HepG2 (cell line): ENCODE results near the gene SLC22A5. TPM values are rescaled to one million over a fixed set of nuclear protein-coding genes. Genes with fewer than 3 reads are reported as not detected.

Experiments used
- ATAC-seq: fragments of 200-7000 bp; cut with Tn5 transposase; 3 replicates; pipeline ENCODE4 v1.9.1; 2020; ENCODE audit warnings: mild to moderate bottlenecking, moderate library complexity
- Bru-seq: library from RNA; stranded (reverse); fragments of 400-500 nt; gene quantifications from one replicate; lab custom pipeline; 2021; lab: Mats Ljungman, UMichigan
- BruChase-seq, 2 experiments: library from RNA; stranded (reverse); fragments of 400-500 nt; gene quantifications; one replicate each; lab custom pipeline; 2021; lab: Mats Ljungman, UMichigan
- BruUV-seq: library from RNA; stranded (reverse); fragments of 400-500 nt; replicated peaks from 2 replicates; lab custom pipeline; 2021; lab: Mats Ljungman, UMichigan
- CTCF ChIA-PET: fragments of 300-600 bp; formaldehyde crosslinking; extraction: SDS; loops from one replicate; lab custom pipeline; 2021; ENCODE audit warnings: low total read pairs, inconsistent platforms, low intra/inter-chr PET ratio; lab: Yijun Ruan, JAX
- POLR2A ChIA-PET: fragments of 350-600 bp; sonication (Branson Sonifier 250); formaldehyde crosslinking; loops from one replicate; lab custom pipeline; 2020; ENCODE audit warnings: antibody characterized with exemption, inconsistent platforms; lab: Yijun Ruan, JAX
- DNase-seq: peaks from one replicate; pipeline ENCODE4 v3.0.0-alpha.2; 2015; ENCODE audit warnings: low spot score
- FAIRE-seq: peaks from 3 replicates; lab custom pipeline; 2011; peaks lifted over from hg19 to GRCh38; lab: Jason Lieb, UNC
- H2AFZ ChIP-seq: one replicate; pipeline ENCODE4 v1.6.1; 2011; ENCODE audit warnings: low read length, inconsistent platforms
- H3K27ac ChIP-seq: fragments of 300-600 bp; 3 replicates; pipeline ENCODE4 v1.8.0; 2011; ENCODE audit warnings: mixed run types, mild to moderate bottlenecking, mixed read lengths, low read length, inconsistent platforms; ENCODE audit not compliant: insufficient read depth; ENCODE audit errors: extremely low read length
- H3K27me3 ChIP-seq, 2 experiments: fragments of 200-600 bp in 1 of 2; 2 replicates in 1 of 2; 3 replicates in 1 of 2; pipeline versions ENCODE4 v1.6.0 to v1.8.0; 2011; ENCODE audit warnings: low read length in 2 of 2, mild to moderate bottlenecking in 2 of 2, moderate library complexity in 2 of 2, inconsistent platforms in 1 of 2; ENCODE audit not compliant: insufficient read depth in 2 of 2, control insufficient read depth in 1 of 2
- H3K36me3 ChIP-seq, 2 experiments: fragments of 200-600 bp in 1 of 2; replicated peaks in 1 of 2; 2 replicates in 1 of 2; 3 replicates in 1 of 2; pipeline versions ENCODE4 v1.5.1 to v1.8.0; 2011; ENCODE audit warnings: low read length in 2 of 2, inconsistent platforms in 1 of 2; ENCODE audit not compliant: insufficient read depth in 2 of 2, control insufficient read depth in 1 of 2
- H3K4me1 ChIP-seq: 2 replicates; pipeline ENCODE4 v1.5.1; 2012; ENCODE audit warnings: low read length, inconsistent platforms; ENCODE audit not compliant: insufficient read depth
- H3K4me2 ChIP-seq: 2 replicates; pipeline ENCODE4 v1.6.0; 2011; ENCODE audit warnings: low read depth, low read length, inconsistent platforms
- H3K4me3 ChIP-seq, 3 experiments: fragments of 200-600 bp in 1 of 3; sonication (generic), shearing (Covaris generic) in 1 of 3; replicated peaks in 1 of 3; 2 replicates each; pipeline ENCODE4 v1.5.1; 2011 to 2016; ENCODE audit warnings: low read length in 3 of 3, inconsistent platforms in 2 of 3, low read depth in 2 of 3, mild to moderate bottlenecking in 2 of 3, control low read depth in 1 of 3, mixed read lengths in 1 of 3; ENCODE audit not compliant: insufficient read depth in 1 of 3
- H3K79me2 ChIP-seq: one replicate; pipeline ENCODE4 v1.6.1; 2011; ENCODE audit warnings: low read length, inconsistent platforms; ENCODE audit not compliant: insufficient read depth
- H3K9ac ChIP-seq: 2 replicates; pipeline ENCODE4 v1.6.0; 2011; ENCODE audit warnings: mild to moderate bottlenecking, low read depth, low read length, inconsistent platforms; ENCODE audit not compliant: insufficient read depth
- H3K9me3 ChIP-seq: 2 replicates; pipeline ENCODE4 v1.5.1; 2012; ENCODE audit warnings: mild to moderate bottlenecking, low read length
- H4K20me1 ChIP-seq: 2 replicates; pipeline ENCODE4 v1.6.0; 2011; ENCODE audit warnings: inconsistent platforms, mild to moderate bottlenecking, low read length, moderate library complexity; ENCODE audit not compliant: insufficient read depth
- AFF4 ChIP-seq: sonication (generic); formaldehyde crosslinking; IDR thresholded peaks from 2 replicates; pipeline ENCODE4 v1.4.0; 2020; ENCODE audit warnings: missing genetic modification reagents
- DRAP1 ChIP-seq: IDR thresholded peaks from 2 replicates; pipeline ENCODE4 v1.6.1; 2016; ENCODE audit warnings: missing genetic modification reagents, missing compliant biosample characterization
- FOSL2 ChIP-seq: sonication (generic); formaldehyde crosslinking; IDR thresholded peaks from 2 replicates; pipeline ENCODE4 v1.4.0; 2020; ENCODE audit warnings: missing genetic modification reagents
- PHF8 ChIP-seq: sonication (generic); formaldehyde crosslinking; IDR thresholded peaks from 2 replicates; pipeline ENCODE4 v1.5.0; 2020; ENCODE audit warnings: missing genetic modification reagents
- REPIN1 ChIP-seq: sonication (generic); formaldehyde crosslinking; IDR thresholded peaks from 2 replicates; pipeline ENCODE4 v1.8.0; 2022; ENCODE audit warnings: missing genetic modification reagents, low read depth, mild to moderate bottlenecking, borderline replicate concordance
- SCMH1 ChIP-seq: sonication (generic); formaldehyde crosslinking; IDR thresholded peaks from 2 replicates; pipeline ENCODE4 v1.9.0; 2021; ENCODE audit warnings: missing genetic modification reagents, mild to moderate bottlenecking, borderline replicate concordance
- SP1 ChIP-seq, 2 experiments: fragments of 450-650 bp in 1 of 2; sonication (generic) in 1 of 2; formaldehyde crosslinking in 1 of 2; IDR thresholded peaks; 2 replicates each; pipeline versions ENCODE4 v1.4.0 to v1.6.1; 2016 to 2020; ENCODE audit warnings: missing genetic modification reagents in 1 of 2
- WIZ ChIP-seq: sonication (generic); formaldehyde crosslinking; IDR thresholded peaks from 2 replicates; pipeline ENCODE4 v1.5.1; 2020; ENCODE audit warnings: mild to moderate bottlenecking, missing genetic modification reagents
- ZNF768 ChIP-seq: sonication (generic); formaldehyde crosslinking; IDR thresholded peaks from 2 replicates; pipeline ENCODE4 v1.4.0; 2020; ENCODE audit warnings: missing genetic modification reagents
- ZNF879 ChIP-seq: sonication (generic); formaldehyde crosslinking; IDR thresholded peaks from 2 replicates; pipeline ENCODE4 v1.8.1; 2023; ENCODE audit warnings: missing genetic modification reagents
- ZUFSP ChIP-seq: sonication (generic); formaldehyde crosslinking; IDR thresholded peaks from 2 replicates; pipeline ENCODE4 v1.9.0; 2021; ENCODE audit warnings: missing genetic modification reagents, mild to moderate bottlenecking, borderline replicate concordance
- WGBS: methylation state at CpG from one replicate; pipeline ENCODE4 v1.1.6; 2017; ENCODE audit warnings: low lambda C conversion rate; 5-methylcytosine and 5-hydroxymethylcytosine counted together
- in situ Hi-C: cut with HindIII; loops from 2 replicates; pipeline ENCODE4 v1.10.0; 2017; ENCODE audit warnings: low pct_unique_long_range_greater_than_20kb; ENCODE audit not compliant: extremely low pct_ligation_motif_present
- intact Hi-C: fragments of 100-400 bp; cut with micrococcal nuclease; formaldehyde crosslinking; loops from one replicate; pipeline ENCODE4 v1.10.0; 2022; ENCODE audit not compliant: unreplicated experiment
- long read RNA-seq, 2 experiments: library from RNA in 1 of 2; library from polyadenylated mRNA in 1 of 2; stranded (forward) in 1 of 2; unstranded in 1 of 2; transcript quantifications; one replicate each; pipeline ENCODE4 v2.0.0, GENCODE V29; 2019 to 2022
- polyA minus RNA-seq, 3 experiments: library from RNA; depleted of rRNA, polyadenylated mRNA; stranded (reverse); fragments of >200 nt; gene quantifications; 2 replicates each; pipeline ENCODE4 v1.2.3, GENCODE V29; 2011; ENCODE audit warnings: low replicate concordance in 1 of 3
- polyA plus RNA-seq, 8 experiments: library from polyadenylated mRNA; depleted of rRNA in 3 of 8; stranded (reverse) in 7 of 8; unstranded in 1 of 8; fragments of >200 nt; fragmentation: Illumina TruSeq in 4 of 8; extraction: Trizol in 4 of 8; gene quantifications; 2 replicates each; pipeline versions ENCODE4 v1.2.1 to v1.2.3, GENCODE V29; 2011 to 2016; ENCODE audit warnings: low read depth in 4 of 8, missing spikeins in 1 of 8, mixed read lengths in 1 of 8; ENCODE audit not compliant: insufficient read depth in 1 of 8
- total RNA-seq, 5 experiments: library from RNA; depleted of rRNA; stranded (reverse); fragments of >200 nt; fragmentation: Illumina TruSeq; extraction: Trizol; gene quantifications; 2 replicates each; pipeline ENCODE4 v1.2.3, GENCODE V29; 2016; ENCODE audit warnings: low read depth in 1 of 5

SLC22A5 gene
- 4.0 and 7.1 TPM in 2 replicates for total RNA-seq (2016; rRNA removed; fragmentation: Illumina TruSeq; extraction: Trizol)
- 1.7 and 1.8 TPM in 2 replicates for total RNA-seq (2016; cell fraction: cytosol; rRNA removed; fragmentation: Illumina TruSeq; extraction: Trizol; ENCODE audit: low read depth)
- 2.8 and 7.3 TPM in 2 replicates for total RNA-seq (2016; cell fraction: insoluble cytoplasmic fraction; rRNA removed; fragmentation: Illumina TruSeq; extraction: Trizol)
- 4.9 and 5.0 TPM in 2 replicates for total RNA-seq (2016; cell fraction: membrane; rRNA removed; fragmentation: Illumina TruSeq; extraction: Trizol)
- total RNA-seq (2016; cell fraction: nucleus; rRNA removed; fragmentation: Illumina TruSeq; extraction: Trizol) = 9.2 and 10.1 TPM in 2 replicates
- polyA plus RNA-seq (2011; rRNA removed) = 15.1 and 17.1 TPM in 2 replicates
- polyA plus RNA-seq (2011; cell fraction: cytosol; rRNA removed) = 9.8 and 10.8 TPM in 2 replicates
- 31.0 and 32.0 TPM in 2 replicates for polyA plus RNA-seq (2011; cell fraction: nucleus; rRNA removed)
- polyA plus RNA-seq (2012) = 4.3 and 4.5 TPM in 2 replicates
- polyA plus RNA-seq (2016; cell fraction: cytosol; fragmentation: Illumina TruSeq; extraction: Trizol; ENCODE audit: low read depth) = 1.2 and 1.3 TPM in 2 replicates
- 3.2 and 3.9 TPM in 2 replicates for polyA plus RNA-seq (2016; cell fraction: insoluble cytoplasmic fraction; fragmentation: Illumina TruSeq; extraction: Trizol; ENCODE audit: low read depth)
- 2.6 TPM in 2 replicates for polyA plus RNA-seq (2016; cell fraction: membrane; fragmentation: Illumina TruSeq; extraction: Trizol; ENCODE audit: low read depth)
- polyA plus RNA-seq (2016; cell fraction: nucleus; fragmentation: Illumina TruSeq; extraction: Trizol; ENCODE audit: insufficient read depth, low read depth) = 16.4 and 21.5 TPM in 2 replicates
- polyA minus RNA-seq (2011; rRNA and poly(A)+ RNA removed; ENCODE audit: low replicate concordance) = 40.2 and 159 TPM in 2 replicates
- 4.4 and 5.1 TPM in 2 replicates for polyA minus RNA-seq (2011; cell fraction: cytosol; rRNA and poly(A)+ RNA removed)
- 10.6 and 10.7 TPM in 2 replicates for polyA minus RNA-seq (2011; cell fraction: nucleus; rRNA and poly(A)+ RNA removed)
- Bru-seq, nascent RNA = percentile 58 among the genes with signal in this experiment
- percentile 59 among the genes with signal in this experiment for BruChase-seq, experiment 1, labeled RNA remaining after a 6-hour chase
- BruChase-seq, experiment 2, labeled RNA remaining after a 2-hour chase = percentile 61 among the genes with signal in this experiment
- long read RNA-seq, experiment 1, partial matches to known transcripts = 1 of 13 reads
- long read RNA-seq, experiment 1, other reads (novel, unspliced or antisense) = 9 of 13 reads
- long read RNA-seq, experiment 2, transcript SLC22A5-201 (10 exons, 3,237 nt) = major isoform, 7 of 15 reads
- long read RNA-seq, experiment 2, partial matches to known transcripts = 1 of 15 reads
- long read RNA-seq, experiment 2, other reads (novel, unspliced or antisense) = 7 of 15 reads

- no CpG with 5 or more reads among the region's 83 CpGs for WGBS
- Histone ChIP-seq H3K9ac (peak within 1 kb of the TSS; percentile 86), H4K20me1 (no peaks in the 10 kb centered on the region), H3K36me3 (no peaks in the 10 kb centered on the region; a peak in 2 of 5 replicates), H3K27ac (peak within 1 kb of the TSS; percentile 91), H2AFZ (peak within 1 kb of the TSS; percentile 90), H3K4me2 (peak within 1 kb of the TSS; percentile 99), H3K4me3 (peak within 1 kb of the TSS; percentile 71 to 84 (median 77)), H3K27me3 (no peaks in the 10 kb centered on the region), H3K79me2 (peaks cover 3% of the 10 kb centered on the region), H3K4me1 (peaks cover 35% of the 10 kb centered on the region), H3K9me3 (no peaks in the 10 kb centered on the region)
- ATAC-seq (peak; percentile 93), FAIRE-seq (no peak), DNase-seq (peak; percentile 62)
- intact Hi-C loops (loop anchor here (1.0 to 5.0 kb wide), 3 partner anchors 48 to 97 kb away; partner anchors contain the start of gene SLC22A4), in situ Hi-C loops (no loop called here)
- no TSS peak for BruUV-seq
- CTCF ChIA-PET = no interaction called here
- POLR2A ChIA-PET = interaction anchor here (0.8 to 2.3 kb wide), 16 partner anchors 9 to 142 kb away, joined by 3 to 51 read pairs (median 4); partner anchors contain the start of genes IRF1, P4HA2 and SLC22A4
- peak; percentile 71; the same call in 1 of the 2 replicates for TF ChIP-seq ZNF768 (CRISPR knock-in tag)
- TF ChIP-seq SP1 (IDR thresholded peaks at IDR 0.05) = no peak
- TF ChIP-seq SP1 (CRISPR knock-in tag; IDR thresholded peaks at IDR 0.05) = no peak; the same call in 1 of the 2 replicates
- no peak for TF ChIP-seq AFF4 (CRISPR knock-in tag)
- no peak for TF ChIP-seq ZNF879
- TF ChIP-seq ZUFSP (CRISPR knock-in tag) = no peak
- 0 out of 2 replicates have a peak, but pooled peaks have one; percentile 26 for TF ChIP-seq WIZ (CRISPR knock-in tag)
- peak; percentile 89 for TF ChIP-seq PHF8 (CRISPR knock-in tag)
- no peak for TF ChIP-seq SCMH1 (CRISPR knock-in tag)
- TF ChIP-seq FOSL2 = no peak
- peak; percentile 95 for TF ChIP-seq REPIN1 (CRISPR knock-in tag)
- 0 out of 2 replicates have a peak, but pooled peaks have one; percentile 4 for TF ChIP-seq DRAP1 (CRISPR knock-in tag)
These were observed at the start of gene SLC22A5 for GRCh38 chr5:132369474-132370180. SLC22A5 (plus strand) TSS chr5:132369710; CDS start chr5:132369973, 263 bp downstream.
